HG03354 (cell line): ENCODE data around the gene PRL.

Experiments used
- ATAC-seq: cut with Tn5 transposase; IDR thresholded peaks from one replicate; pipeline ENCODE4 v1.9.1; 2021; ENCODE audit warnings: mild to moderate bottlenecking; ENCODE audit not compliant: unreplicated experiment, poor library complexity, severe bottlenecking

Gene PRL

GRCh38 chr6:22298475-22298890, 1.6 kb upstream of the PRL start:
- no peak for ATAC-seq

DNA sequence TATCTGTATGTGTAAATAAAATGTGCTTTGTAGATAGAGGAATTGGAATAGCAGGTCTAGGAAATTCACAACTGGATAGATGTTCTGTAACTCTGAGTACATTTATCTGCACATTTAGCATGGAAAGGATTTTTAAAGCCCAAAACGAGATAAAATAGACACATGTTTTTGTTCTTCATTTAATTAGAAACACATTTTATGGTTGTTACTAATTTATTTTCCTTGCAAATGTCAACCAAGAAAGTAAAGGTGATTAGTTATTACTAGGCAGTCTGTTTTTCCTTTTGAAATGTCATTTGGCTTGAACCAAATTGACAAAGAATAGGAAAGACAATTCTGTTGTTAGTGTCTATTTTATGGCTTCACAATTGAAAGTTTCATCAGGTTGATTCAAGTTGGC, 769 bp downstream of the PRL start:
- no peak for ATAC-seq

- no peak for ATAC-seq
Observed at GRCh38 chr6:22295145-22295544, 1.7 kb downstream of the PRL start.

DNA sequence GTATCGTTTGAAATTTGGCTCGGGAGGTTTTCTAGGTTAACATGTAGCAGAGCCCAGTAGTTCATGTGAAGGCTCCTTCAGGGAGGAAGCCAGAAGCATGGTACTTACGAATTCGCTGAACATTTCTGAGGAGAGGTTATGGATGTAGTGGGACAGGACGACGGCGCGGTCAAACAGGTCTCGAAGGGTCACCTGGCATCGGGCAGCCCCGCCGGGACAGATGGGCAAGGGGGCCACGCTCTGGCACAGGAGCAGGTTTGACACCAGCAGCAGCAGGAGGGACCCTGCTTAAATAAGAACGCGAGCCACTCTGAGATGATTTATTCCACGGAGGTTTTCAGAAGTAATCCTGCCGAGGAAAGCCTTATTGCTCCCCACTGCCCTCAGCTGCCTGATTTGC, 2.5 kb downstream of the PRL start:
- no peak for ATAC-seq

GRCh38 chr6:22290045-22290444, 6.8 kb downstream of the PRL start:
- ATAC-seq = no peak

DNA sequence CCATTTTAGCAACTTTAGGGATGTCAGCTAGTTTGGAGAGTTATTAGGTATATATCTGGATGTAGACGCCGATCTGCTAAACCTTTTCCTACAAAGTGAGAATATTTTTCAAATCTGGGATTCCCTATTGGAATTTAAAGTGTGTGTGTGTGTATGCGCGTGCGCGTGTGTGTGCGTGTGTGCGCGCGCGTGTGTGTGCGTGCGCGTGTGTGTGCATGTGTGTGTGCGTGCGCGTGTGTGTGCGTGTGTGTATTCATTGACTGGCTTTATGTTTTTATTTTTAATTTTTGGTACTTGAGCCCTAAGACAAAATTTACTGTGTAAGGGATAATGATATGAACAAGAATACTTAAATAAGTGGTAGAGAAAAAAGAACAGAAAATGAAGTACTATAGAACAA, 8.1 kb downstream of the PRL start:
- ATAC-seq = no peak

DNA sequence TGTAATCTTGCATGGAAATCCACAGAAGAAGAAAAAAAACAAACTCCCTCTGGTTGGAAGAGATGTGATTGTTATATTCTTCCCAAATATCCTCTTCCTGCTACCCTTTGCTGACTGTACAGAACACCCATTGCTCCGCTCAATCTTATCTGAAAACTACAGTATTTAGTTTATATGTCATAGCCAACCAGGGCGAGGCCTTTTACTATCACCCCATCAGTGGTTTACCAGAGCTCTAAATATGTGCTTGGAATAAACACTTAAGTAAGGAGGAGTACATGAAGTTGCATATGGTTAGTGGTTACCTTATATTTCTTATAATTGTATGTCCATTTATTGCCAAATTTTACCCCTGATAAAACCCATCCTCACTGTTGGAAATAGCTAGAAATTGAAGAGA, 12.2 kb downstream of the PRL start:
- no peak for ATAC-seq

- ATAC-seq = no peak
Observed at GRCh38 chr6:22281341-22282085, 15.3 kb downstream of the PRL start.

- ATAC-seq = no peak
Observed at GRCh38 chr6:22279427-22279826, 17.4 kb downstream of the PRL start.

GRCh38 chr6:22271081-22271480, 25.8 kb downstream of the PRL start:
- no peak for ATAC-seq

- no peak for ATAC-seq
Observed at GRCh38 chr6:22263748-22264147, 33.1 kb downstream of the PRL start.

- ATAC-seq = no peak
Observed at GRCh38 chr6:22254886-22255285, 42.0 kb downstream of the PRL start.

DNA sequence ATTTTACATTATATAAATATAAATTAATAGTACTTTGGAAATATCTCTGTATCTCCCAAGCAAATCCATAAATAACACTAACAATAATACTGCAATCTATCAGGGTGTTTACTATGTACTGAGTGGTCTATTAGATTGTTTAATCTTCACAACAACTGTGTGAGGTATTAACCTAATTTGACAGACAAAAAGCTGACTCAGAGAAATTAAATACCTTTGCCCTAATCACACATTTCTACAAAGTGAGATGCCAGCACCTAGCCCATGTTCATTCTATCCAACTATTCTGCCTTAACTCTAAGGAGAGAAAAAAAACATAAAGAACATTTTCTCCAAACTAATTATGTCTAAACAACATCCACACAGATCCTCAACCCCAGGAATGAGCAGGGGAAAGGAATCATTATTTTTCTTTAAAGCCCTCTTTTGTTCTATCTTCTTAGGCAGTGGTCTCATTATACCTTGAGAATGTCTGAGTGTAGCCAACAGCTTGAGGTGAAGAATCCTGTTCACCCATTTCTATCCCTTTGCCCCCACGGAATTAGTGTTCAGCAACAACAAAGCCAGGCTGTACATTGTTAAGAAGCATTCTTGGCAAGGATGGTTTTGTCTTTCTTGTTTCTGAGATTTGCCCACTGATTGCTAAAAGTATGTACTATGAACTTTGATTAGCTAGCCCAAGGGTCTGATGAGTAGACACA, 42.7 kb downstream of the PRL start:
- ATAC-seq = no peak

GRCh38 chr6:22251348-22251747, 45.5 kb downstream of the PRL start:
- no peak for ATAC-seq

DNA sequence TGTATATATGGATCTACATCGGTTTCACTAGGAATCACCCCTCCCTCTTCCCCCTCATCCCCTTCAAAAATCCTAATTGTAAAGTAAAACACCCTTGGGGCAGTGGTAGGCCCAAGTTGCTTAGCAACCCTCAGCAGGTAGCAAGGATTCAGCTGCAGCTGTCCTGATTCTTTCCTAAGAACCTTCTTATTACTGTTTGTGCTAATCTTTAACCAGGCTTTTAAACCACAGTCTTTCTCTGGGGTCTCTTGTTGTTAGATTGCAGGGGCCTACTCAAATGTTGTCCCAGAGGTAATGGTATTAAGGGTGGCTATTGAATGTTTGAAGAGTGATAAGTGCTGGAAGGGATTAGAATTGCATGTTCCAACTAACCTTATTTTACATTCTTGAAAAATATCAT, 46.4 kb downstream of the PRL start:
- no peak for ATAC-seq

DNA sequence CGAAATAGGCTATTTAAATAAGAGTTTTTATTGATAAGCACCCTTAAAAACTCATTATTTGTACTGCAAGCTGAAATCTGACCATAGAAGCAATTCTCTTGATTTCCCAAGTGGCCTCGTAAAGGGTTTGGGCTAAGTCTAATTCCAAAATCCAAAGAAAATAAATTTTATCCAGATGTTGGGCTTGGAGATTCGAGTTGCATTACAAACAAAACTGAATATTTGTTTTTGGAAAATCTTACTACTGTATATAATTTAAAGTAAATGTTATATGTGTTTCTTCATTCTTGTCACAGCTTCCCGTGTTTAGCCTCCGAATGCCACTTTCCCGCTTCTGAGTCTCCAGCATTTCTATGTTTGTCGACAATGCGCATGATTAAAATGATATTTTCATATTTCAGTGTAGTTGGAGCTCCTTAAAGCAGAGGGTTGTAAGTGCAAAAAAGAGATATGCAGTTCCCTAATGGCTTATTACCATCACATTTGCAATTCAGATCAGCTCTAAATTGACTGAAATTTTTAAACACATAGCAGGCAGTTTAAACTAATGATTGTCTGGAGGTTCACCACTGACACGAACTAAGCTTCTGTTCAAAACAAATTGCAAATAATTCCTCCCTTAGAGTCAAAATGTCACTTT, 47.0 kb downstream of the PRL start:
- ATAC-seq = no peak

DNA sequence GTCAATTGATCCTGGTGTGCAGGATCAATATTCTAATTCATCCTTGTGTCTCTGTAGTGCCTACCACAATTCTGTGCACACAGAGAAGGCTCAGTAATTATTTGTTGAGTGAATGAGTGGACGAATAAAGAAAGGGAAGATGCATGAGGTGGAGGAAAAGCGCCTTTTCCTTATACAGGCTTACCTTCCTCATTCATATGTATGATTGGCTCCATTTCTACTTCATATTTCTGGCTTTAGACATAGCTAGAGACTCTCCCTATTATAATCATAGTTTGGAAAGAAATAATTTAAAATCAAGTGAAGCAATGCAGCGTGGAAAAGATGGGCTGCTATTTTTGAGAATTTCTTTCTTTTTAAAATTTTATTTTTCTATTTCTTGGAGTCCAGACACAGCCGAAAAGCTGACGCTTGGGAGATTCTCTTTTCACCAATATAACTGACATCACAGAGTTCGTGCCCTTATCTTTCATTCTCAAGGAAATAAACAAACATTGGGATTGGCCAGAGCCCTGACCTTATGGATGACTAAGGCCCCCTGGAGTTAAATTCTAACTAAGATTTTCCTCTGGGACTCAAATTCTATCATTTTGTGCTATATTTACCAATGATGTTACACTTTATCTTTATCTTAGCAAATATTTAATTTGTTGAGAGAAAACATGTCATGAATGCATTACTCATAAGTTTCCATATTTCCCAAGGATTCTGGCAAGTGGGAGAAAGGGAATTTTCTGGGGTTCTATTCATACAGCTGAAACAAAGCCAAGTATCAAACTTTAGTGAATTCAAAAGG, 48.1 kb downstream of the PRL start:
- no peak for ATAC-seq

GRCh38 chr6:22247916-22248482, 48.8 kb downstream of the PRL start:
- no peak for ATAC-seq

DNA sequence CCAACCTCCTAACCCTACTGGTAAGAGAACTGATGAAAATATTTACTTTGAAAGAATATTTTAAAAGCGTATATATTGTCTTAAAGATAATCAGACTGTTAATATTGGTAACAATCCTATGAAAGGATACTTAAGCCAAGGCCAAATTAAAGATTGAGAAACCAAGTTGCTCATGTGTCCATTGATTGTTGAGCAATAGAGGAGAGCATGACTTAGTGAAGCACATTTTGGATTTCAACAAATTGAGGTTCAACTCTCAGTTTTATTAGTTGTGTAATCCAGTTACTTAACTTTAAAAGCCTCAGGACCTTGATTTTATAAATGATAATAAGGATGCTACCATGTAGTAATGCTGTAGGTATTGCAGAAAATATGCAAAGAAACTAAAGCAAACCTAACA, 56.8 kb downstream of the PRL start:
- no peak for ATAC-seq
